Chondrocyte (in vitro differentiated cells): Measurements from ENCODE around the gene DMRTC2. TPM values are rescaled to one million over a fixed set of nuclear protein-coding genes. Genes with fewer than 3 reads are reported as not detected.

Experiments
- DNase-seq: peaks from one replicate; pipeline ENCODE4 v3.0.0; 2021; ENCODE audit warnings: mixed read lengths, low spot score
- H3K27ac Mint-ChIP-seq: one replicate; pipeline ENCODE4 v1.8.0; 2021; ENCODE audit warnings: mild to moderate bottlenecking, moderate library complexity, mixed read lengths; ENCODE audit not compliant: unreplicated experiment
- H3K27me3 Mint-ChIP-seq: 2 replicates; pipeline ENCODE4 v1.8.0; 2021; ENCODE audit warnings: low read depth, mixed read lengths
- H3K36me3 Mint-ChIP-seq: 2 replicates; pipeline ENCODE4 v1.8.0; 2021; ENCODE audit warnings: low read depth, mixed read lengths
- H3K4me1 Mint-ChIP-seq: 2 replicates; pipeline ENCODE4 v1.8.0; 2021; ENCODE audit warnings: low read depth, mild to moderate bottlenecking, mixed read lengths
- H3K4me3 Mint-ChIP-seq: one replicate; pipeline ENCODE4 v1.8.0; 2021; ENCODE audit warnings: mild to moderate bottlenecking, moderate library complexity, mixed read lengths; ENCODE audit not compliant: unreplicated experiment
- H3K9me3 Mint-ChIP-seq: 2 replicates; pipeline ENCODE4 v1.8.0; 2021; ENCODE audit warnings: low read depth, mixed read lengths
- CTCF ChIP-seq: fragments of 200-600 bp; sonication (generic); IDR thresholded peaks from 2 replicates; pipeline ENCODE4 v1.5.0; 2021; ENCODE audit warnings: antibody characterized with exemption, mild to moderate bottlenecking, moderate library complexity
- total RNA-seq: library from RNA; stranded (reverse); gene quantifications from 3 replicates; pipeline ENCODE4 v1.2.1, GENCODE V29; 2021

DMRTC2 gene
- total RNA-seq, 1 donor from 2014 or later: not detected

GRCh38 chr19:41859618-41860418 lies 15.0 kb downstream of the DMRTC2 start, which contains the start of gene RPS19:
RPS19 (plus strand) TSS chr19:41860255; CDS start chr19:41860775, 520 bp downstream.
- H3K27me3 Mint-ChIP-seq: peaks cover 9% of the 10 kb centered on the region
- peak within 1 kb of the TSS; percentile 99 for H3K27ac Mint-ChIP-seq
- TF ChIP-seq CTCF: peak; percentile 78
- peak within 1 kb of the TSS; percentile 96 for H3K4me3 Mint-ChIP-seq
- peaks cover 36% of the 10 kb centered on the region for H3K36me3 Mint-ChIP-seq
- peak; percentile 98 for DNase-seq
- H3K4me1 Mint-ChIP-seq: peaks cover 45% of the 10 kb centered on the region
- H3K9me3 Mint-ChIP-seq: no peaks in the 10 kb centered on the region

- peaks cover 48% of the 10 kb centered on the region for H3K4me1 Mint-ChIP-seq
- no peaks in the 10 kb centered on the region for H3K9me3 Mint-ChIP-seq
- no peak for TF ChIP-seq CTCF
- peaks cover 39% of the 10 kb centered on the region for H3K36me3 Mint-ChIP-seq
- H3K4me3 Mint-ChIP-seq: peak overlapping the region; percentile 96
- peaks cover 3% of the 10 kb centered on the region for H3K27me3 Mint-ChIP-seq
- H3K27ac Mint-ChIP-seq: peak overlapping the region; percentile 93
- DNase-seq: no peak
Observed at GRCh38 chr19:41860419-41861115, 15.7 kb downstream of the DMRTC2 start.

GRCh38 chr19:41861116-41861768 lies 16.4 kb downstream of the DMRTC2 start:
- DNase-seq: no peak
- peaks cover 40% of the 10 kb centered on the region for H3K36me3 Mint-ChIP-seq
- H3K27me3 Mint-ChIP-seq: no peaks in the 10 kb centered on the region
- H3K27ac Mint-ChIP-seq: peak overlapping the region; percentile 93
- TF ChIP-seq CTCF: no peak
- H3K9me3 Mint-ChIP-seq: no peaks in the 10 kb centered on the region
- peaks cover 50% of the 10 kb centered on the region for H3K4me1 Mint-ChIP-seq
- H3K4me3 Mint-ChIP-seq: peak overlapping the region; percentile 96

- peak overlapping the region; percentile 61 for H3K27ac Mint-ChIP-seq
- TF ChIP-seq CTCF: no peak
- peaks cover 51% of the 10 kb centered on the region for H3K4me1 Mint-ChIP-seq
- no peaks in the 10 kb centered on the region for H3K9me3 Mint-ChIP-seq
- no peaks in the 10 kb centered on the region for H3K27me3 Mint-ChIP-seq
- peaks cover 42% of the 10 kb centered on the region for H3K36me3 Mint-ChIP-seq
- no peak for DNase-seq
- peak overlapping the region; percentile 96 for H3K4me3 Mint-ChIP-seq
Observed at GRCh38 chr19:41861846-41862245, 17.0 kb downstream of the DMRTC2 start.

GRCh38 chr19:41862445-41862986 lies 17.7 kb downstream of the DMRTC2 start:
- Mint-ChIP-seq H3K4me3 (no peak overlapping the region), H3K27ac (peak overlapping the region; percentile 45), H3K4me1 (peaks cover 51% of the 10 kb centered on the region), H3K36me3 (peaks cover 42% of the 10 kb centered on the region), H3K27me3 (no peaks in the 10 kb centered on the region), H3K9me3 (no peaks in the 10 kb centered on the region)
- no peak for DNase-seq
- TF ChIP-seq CTCF: no peak
